ENCODE results near the gene RESF1. TPM values are rescaled to one million over a fixed set of nuclear protein-coding genes. Genes with fewer than 3 reads are reported as not detected.

Gene RESF1
- total RNA-seq, 1 experiment from 2014 or later = 64.7 TPM

- H3K9me2 ChIP-seq (ENCODE audit: insufficient read depth) = no peaks in the 10 kb centered on the region
- no peaks in the 10 kb centered on the region for H3K36me3 ChIP-seq (ENCODE audit: control insufficient read depth in 1 of 2, insufficient read depth in 2 of 2, low read length in 2 of 2)
- ATAC-seq (no peak), DNase-seq (ENCODE audit: low read depth, low spot score) (no peak)
- H3K4me3 ChIP-seq (replicated peaks in 1 of 2; ENCODE audit: low read depth in 1 of 2, low read length in 2 of 2) = no peak overlapping the region
- H3K4me1 ChIP-seq (ENCODE audit: control insufficient read depth in 1 of 2, insufficient read depth in 2 of 2, low read length in 2 of 2) = peaks cover 3 to 9% of the 10 kb centered on the region in 2 experiments; a peak in 3 of 4 replicates
- no peak overlapping the region for H3K27ac ChIP-seq (ENCODE audit: low read depth, low read length)
- no peaks in the 10 kb centered on the region for H3K27me3 ChIP-seq (ENCODE audit: insufficient read depth, low read length)
- ChIA-PET CTCF (no interaction called here), RAD21 (ENCODE audit: low non-redundant PET in 1 of 2, low total read pairs in 2 of 2, uncharacterized antibody in 2 of 2, unreplicated experiment in 2 of 2) (no interaction called here), POLR2A (no interaction called here)
- no peak overlapping the region for H3K4me2 ChIP-seq (ENCODE audit: low read length)
- intact Hi-C loops (cut with micrococcal nuclease) = no loop called here
- no peaks in the 10 kb centered on the region for H3K9me3 ChIP-seq (ENCODE audit: control insufficient read depth in 1 of 2, insufficient read depth in 1 of 2, low read depth in 1 of 2, low read length in 2 of 2)
- no peaks in the 10 kb centered on the region for H4K20me1 ChIP-seq (ENCODE audit: insufficient read depth)
- no peak overlapping the region for H2AFZ ChIP-seq (ENCODE audit: low read depth, low read length, poor library complexity, severe bottlenecking)
- no peaks in the 10 kb centered on the region for H3K79me2 ChIP-seq (ENCODE audit: insufficient read depth, low read length)
- TF ChIP-seq RAD21 (IDR thresholded peaks at IDR 0.05; ENCODE audit: low read depth) (no peak), ZNF274 (IDR thresholded peaks at IDR 0.05; ENCODE audit: low read depth, low read length) (no peak)
- BruUV-seq (replicated peaks) = no TSS peak
- H3K9ac ChIP-seq (ENCODE audit: low read length) = no peak overlapping the region
Observed at GRCh38 chr12:31951939-31952338, 7.3 kb upstream of the RESF1 start.

- Histone ChIP-seq H3K4me3 (replicated peaks in 1 of 2; ENCODE audit: low read depth in 1 of 2, low read length in 2 of 2) (no peak overlapping the region), H3K27me3 (ENCODE audit: insufficient read depth, low read length) (no peaks in the 10 kb centered on the region), H3K27ac (ENCODE audit: low read depth, low read length) (no peak overlapping the region), H2AFZ (ENCODE audit: low read depth, low read length, poor library complexity, severe bottlenecking) (no peak overlapping the region), H3K4me1 (ENCODE audit: control insufficient read depth in 1 of 2, insufficient read depth in 2 of 2, low read length in 2 of 2) (peaks cover 3 to 10% of the 10 kb centered on the region in 2 experiments; a peak in 3 of 4 replicates), H3K9ac (ENCODE audit: low read length) (no peak overlapping the region), H3K4me2 (ENCODE audit: low read length) (no peak overlapping the region), H3K79me2 (ENCODE audit: insufficient read depth, low read length) (no peaks in the 10 kb centered on the region), H4K20me1 (ENCODE audit: insufficient read depth) (no peaks in the 10 kb centered on the region), H3K9me2 (ENCODE audit: insufficient read depth) (no peaks in the 10 kb centered on the region), H3K36me3 (ENCODE audit: control insufficient read depth in 1 of 2, insufficient read depth in 2 of 2, low read length in 2 of 2) (no peaks in the 10 kb centered on the region), H3K9me3 (ENCODE audit: control insufficient read depth in 1 of 2, insufficient read depth in 1 of 2, low read depth in 1 of 2, low read length in 2 of 2) (no peaks in the 10 kb centered on the region)
- ChIA-PET CTCF (no interaction called here), RAD21 (ENCODE audit: low non-redundant PET in 1 of 2, low total read pairs in 2 of 2, uncharacterized antibody in 2 of 2, unreplicated experiment in 2 of 2) (no interaction called here), POLR2A (no interaction called here)
- intact Hi-C loops (cut with micrococcal nuclease) = no loop called here
- BruUV-seq (replicated peaks) = no TSS peak
- DNase-seq (ENCODE audit: low read depth, low spot score) (no peak), ATAC-seq (no peak)
- TF ChIP-seq CTCF (IDR thresholded peaks at IDR 0.05 in 2 of 3, conservative IDR thresholded peaks at IDR 0.05 in 1 of 3; ENCODE audit: borderline replicate concordance in 1 of 3, insufficient read depth in 1 of 3, low read depth in 2 of 3, low read length in 2 of 3) (no peak), RAD21 (IDR thresholded peaks at IDR 0.05; ENCODE audit: low read depth) (no peak), CBX3 (IDR thresholded peaks at IDR 0.05; ENCODE audit: low read depth) (no peak), EZH2phosphoT487 (IDR thresholded peaks at IDR 0.05; ENCODE audit: borderline replicate concordance) (no peak), ZBTB33 (IDR thresholded peaks at IDR 0.05; ENCODE audit: extremely low read depth, insufficient replicate concordance, low read length) (no peak), ZFX (IDR thresholded peaks at IDR 0.05) (no peak), POLR2AphosphoS5 (IDR thresholded peaks at IDR 0.05; ENCODE audit: low read depth, low read length) (no peak), ELF1 (IDR thresholded peaks at IDR 0.05; ENCODE audit: borderline replicate concordance, low read depth) (no peak), SRF (IDR thresholded peaks at IDR 0.05; ENCODE audit: low read depth) (no peak), SIN3A (IDR thresholded peaks at IDR 0.05; ENCODE audit: low read depth) (no peak), ATF3 (IDR thresholded peaks at IDR 0.05) (no peak), JUND (IDR thresholded peaks at IDR 0.05) (no peak), FOSL1 (IDR thresholded peaks at IDR 0.05; ENCODE audit: low read depth) (no peak), EGR1 (IDR thresholded peaks at IDR 0.05; ENCODE audit: low read depth) (no peak), EZH2 (IDR thresholded peaks at IDR 0.05) (no peak), SP1 (IDR thresholded peaks at IDR 0.05; ENCODE audit: low read depth) (no peak), ZNF274 (IDR thresholded peaks at IDR 0.05; ENCODE audit: low read depth, low read length) (no peak), CEBPB (IDR thresholded peaks at IDR 0.05; ENCODE audit: low read depth) (no peak)
Observed at GRCh38 chr12:31952418-31952817, 6.8 kb upstream of the RESF1 start.

Data from HCT116 (cell line).